Karpas-422 (cell line): Measurements from ENCODE around the gene TRAPPC2L. TPM values are rescaled to one million over a fixed set of nuclear protein-coding genes. Genes with fewer than 3 reads are reported as not detected.

Experiments
- DNase-seq: peaks from one replicate; pipeline ENCODE4 v3.0.0-alpha.2; 2015
- H2AFZ ChIP-seq: fragments of 200-600 bp; sonication (generic); 2 replicates; pipeline ENCODE4 v1.6.1; 2014; ENCODE audit warnings: antibody characterized with exemption, low read length, mixed read lengths
- H3K27ac ChIP-seq: fragments of 200-600 bp; sonication (generic); 2 replicates; pipeline ENCODE4 v1.5.1; 2014; ENCODE audit warnings: mild to moderate bottlenecking, low read length, moderate library complexity
- H3K27me3 ChIP-seq: fragments of 200-600 bp; sonication (generic); 2 replicates; pipeline ENCODE4 v1.6.1; 2014; ENCODE audit warnings: low read length, mixed read lengths
- H3K36me3 ChIP-seq: fragments of 200-600 bp; sonication (generic); 2 replicates; pipeline ENCODE4 v1.6.1; 2014; ENCODE audit warnings: low read length, mixed read lengths; ENCODE audit not compliant: insufficient read depth
- H3K4me1 ChIP-seq: fragments of 200-600 bp; sonication (generic); 2 replicates; pipeline ENCODE4 v1.6.1; 2014; ENCODE audit warnings: mild to moderate bottlenecking, low read length, mixed read lengths
- H3K4me2 ChIP-seq: fragments of 200-600 bp; sonication (generic); 2 replicates; pipeline ENCODE4 v1.6.1; 2014; ENCODE audit warnings: low read length, low read depth, mild to moderate bottlenecking; ENCODE audit not compliant: poor library complexity, severe bottlenecking
- H3K4me3 ChIP-seq: fragments of 200-600 bp; sonication (generic); 2 replicates; pipeline ENCODE4 v1.5.1; 2014; ENCODE audit warnings: mild to moderate bottlenecking, antibody characterized with exemption, low read length, mixed read lengths
- H3K79me2 ChIP-seq: fragments of 200-600 bp; sonication (generic); 2 replicates; pipeline ENCODE4 v1.6.1; 2014; ENCODE audit warnings: mild to moderate bottlenecking, low read length, mixed read lengths
- H3K9ac ChIP-seq: fragments of 200-600 bp; sonication (generic); 2 replicates; pipeline ENCODE4 v1.6.0; 2014; ENCODE audit warnings: low read length
- H3K9me2 ChIP-seq: fragments of 200-600 bp; sonication (generic), shearing (Covaris generic); replicated peaks from 2 replicates; pipeline ENCODE4 v1.6.0; 2014; ENCODE audit warnings: mild to moderate bottlenecking, low read length, moderate library complexity; ENCODE audit not compliant: insufficient read depth
- H3K9me3 ChIP-seq: fragments of 300-700, 200-600 bp; sonication (generic); 2 replicates; pipeline ENCODE4 v1.6.1; 2014; ENCODE audit warnings: low read length, mixed read lengths
- H4K20me1 ChIP-seq: fragments of 200-600 bp; sonication (generic); 2 replicates; pipeline ENCODE4 v1.6.1; 2014; ENCODE audit warnings: mild to moderate bottlenecking, antibody characterized with exemption, low read length, low read depth; ENCODE audit not compliant: insufficient read depth
- total RNA-seq: library from RNA; depleted of rRNA; stranded (reverse); fragments of >200 nt; shearing (Covaris generic); gene quantifications from 2 replicates; pipeline ENCODE4 v1.2.3, GENCODE V29; 2014; ENCODE audit warnings: low replicate concordance; rRNA removed

The TRAPPC2L gene, protein sequence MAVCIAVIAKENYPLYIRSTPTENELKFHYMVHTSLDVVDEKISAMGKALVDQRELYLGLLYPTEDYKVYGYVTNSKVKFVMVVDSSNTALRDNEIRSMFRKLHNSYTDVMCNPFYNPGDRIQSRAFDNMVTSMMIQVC
- total RNA-seq, result 58.0 and 84.6 TPM in 2 replicates

DNA sequence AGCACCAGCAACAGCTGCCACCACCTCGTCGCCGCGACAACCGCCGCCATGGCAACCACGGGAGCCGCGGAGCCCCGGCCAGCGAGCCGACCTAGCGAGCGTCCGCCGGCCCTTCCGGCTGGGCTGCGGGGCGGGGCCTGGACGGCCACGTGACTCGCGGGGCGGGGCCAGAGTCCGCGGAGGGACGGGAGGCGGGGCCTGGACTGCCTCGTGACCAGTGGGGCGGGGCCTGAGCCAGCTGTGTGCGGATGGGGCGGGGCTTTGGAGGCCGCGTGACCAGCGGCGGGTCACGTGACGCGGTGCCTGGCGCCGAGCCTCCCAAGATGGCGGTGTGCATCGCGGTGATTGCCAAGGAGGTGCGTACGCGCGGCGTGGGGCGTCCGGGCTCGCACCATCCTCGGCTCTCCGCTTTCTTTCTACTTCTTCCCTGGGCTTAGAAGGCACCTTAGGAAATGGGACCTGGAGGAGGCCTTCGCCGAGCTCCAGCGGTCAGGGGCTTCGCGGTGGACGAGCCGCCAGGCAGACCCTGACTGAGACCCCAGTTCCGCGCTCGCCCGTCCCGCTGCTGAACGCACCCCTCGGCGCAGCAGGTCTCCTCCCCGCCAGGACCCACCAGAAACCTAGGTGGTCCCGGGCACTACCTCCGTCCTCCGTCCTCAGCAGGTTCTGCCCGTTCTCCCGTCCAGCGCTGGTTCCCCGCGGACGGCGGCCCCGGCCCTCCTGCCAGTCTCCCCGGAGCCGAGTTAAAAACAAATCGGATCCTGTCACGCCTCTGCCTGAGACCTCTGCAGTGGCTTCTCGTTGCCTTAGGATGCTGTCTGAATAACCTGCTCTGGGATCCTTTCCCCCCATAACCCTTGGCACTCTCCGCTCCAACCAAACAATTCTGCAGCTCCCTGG, at the start of gene TRAPPC2L, which contains the start of gene GALNS:
TRAPPC2L (plus strand) TSS at position 300 of the 900 bp plus-strand sequence; CDS start at position 324, 24 bp downstream.
GALNS (minus strand) TSS at position 120 of the 900 bp plus-strand sequence; CDS start at position 50, 70 bp downstream.
- H2AFZ ChIP-seq, result peak within 1 kb of the TSS; percentile 74; the same call in 1 of the 2 replicates
- H3K4me1 ChIP-seq, result peaks cover 22% of the 10 kb centered on the region
- peak within 1 kb of the TSS; percentile 83 for H3K9ac ChIP-seq
- H3K27ac ChIP-seq, result no peak within 1 kb of the TSS
- peaks cover 5% of the 10 kb centered on the region; the same call in 1 of the 2 replicates for H4K20me1 ChIP-seq
- DNase-seq, result peak; percentile 99
- peaks cover 29% of the 10 kb centered on the region for H3K79me2 ChIP-seq
- H3K36me3 ChIP-seq, result no peaks in the 10 kb centered on the region
- no peaks in the 10 kb centered on the region for H3K9me3 ChIP-seq
- no peaks in the 10 kb centered on the region for H3K27me3 ChIP-seq
- peak within 1 kb of the TSS; percentile 97 for H3K4me2 ChIP-seq
- no peaks in the 10 kb centered on the region for H3K9me2 ChIP-seq
- peak within 1 kb of the TSS; percentile 97 for H3K4me3 ChIP-seq

DNA sequence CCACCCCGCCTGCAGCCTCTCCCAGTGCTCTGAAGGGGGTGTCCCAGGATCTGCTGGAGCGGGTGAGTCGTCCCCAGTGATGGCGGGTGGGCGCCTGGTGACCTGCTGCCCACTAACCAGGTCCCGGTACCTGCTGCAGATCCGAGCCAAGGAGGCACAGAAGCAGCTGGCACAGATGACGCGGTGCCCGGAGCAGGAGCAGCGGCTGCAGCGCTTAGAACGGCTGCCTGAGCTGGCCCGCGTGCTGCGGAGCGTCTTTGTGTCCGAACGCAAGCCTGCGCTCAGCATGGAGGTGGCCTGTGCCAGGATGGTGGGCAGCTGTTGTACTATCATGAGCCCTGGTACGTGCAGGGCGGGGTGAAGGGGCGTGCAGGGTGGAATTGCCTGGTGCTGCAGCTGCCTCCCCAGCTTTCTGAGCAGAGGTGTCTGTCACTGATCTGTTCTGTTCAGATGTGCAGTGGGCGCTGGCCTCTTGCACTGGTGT, 49.7 kb upstream of the TRAPPC2L start:
- Histone ChIP-seq H2AFZ (no peak overlapping the region), H3K27ac (no peak overlapping the region), H3K4me3 (no peak overlapping the region), H3K4me2 (no peak overlapping the region), H3K9ac (no peak overlapping the region), H4K20me1 (peaks cover 35% of the 10 kb centered on the region; the same call in 1 of the 2 replicates), H3K9me3 (peaks cover 3% of the 10 kb centered on the region; the same call in 1 of the 2 replicates), H3K79me2 (peaks cover 38% of the 10 kb centered on the region), H3K4me1 (peaks cover 49% of the 10 kb centered on the region), H3K27me3 (no peaks in the 10 kb centered on the region), H3K36me3 (peaks cover 22% of the 10 kb centered on the region; the same call in 1 of the 2 replicates), H3K9me2 (no peaks in the 10 kb centered on the region)
- peak; percentile 49 for DNase-seq

DNA sequence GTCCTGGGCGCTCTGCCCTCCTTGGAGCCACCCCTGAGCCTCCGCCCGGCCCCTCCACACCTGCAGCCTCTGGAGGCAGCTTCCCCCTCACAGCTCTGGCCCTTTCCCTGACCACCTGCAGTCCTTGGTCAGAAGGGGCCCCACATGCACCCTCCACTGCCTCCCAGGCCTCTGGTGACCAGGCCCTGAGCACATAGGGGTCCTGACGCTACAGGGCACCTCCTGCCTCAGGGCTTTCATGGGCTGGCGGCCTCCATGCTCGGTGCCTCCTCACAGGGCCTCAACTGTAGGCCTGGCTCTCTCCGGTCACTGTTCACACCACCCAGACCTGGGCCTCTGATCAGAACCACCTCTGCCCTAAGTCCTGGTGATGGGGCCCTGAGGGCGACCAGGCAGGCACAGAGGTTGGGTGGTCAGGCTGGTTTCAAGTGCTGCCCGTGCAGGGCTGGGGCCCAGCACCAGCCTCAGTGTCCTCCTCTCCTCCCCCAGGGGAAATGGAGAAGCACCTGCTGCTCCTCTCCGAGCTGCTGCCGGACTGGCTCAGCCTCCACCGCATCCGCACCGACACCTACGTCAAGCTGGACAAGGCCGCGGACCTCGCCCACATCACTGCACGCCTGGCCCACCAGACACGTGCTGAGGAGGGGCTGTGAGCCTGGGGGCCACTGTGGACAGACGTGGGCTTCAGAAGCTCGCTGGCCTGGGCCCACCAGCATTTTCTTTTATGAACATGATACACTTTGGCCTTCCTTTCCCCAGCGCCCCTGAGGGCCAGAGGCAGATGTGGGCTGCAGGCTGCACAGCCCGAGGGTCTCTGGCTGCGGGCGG, 49.1 kb upstream of the TRAPPC2L start:
- Histone ChIP-seq H3K27me3 (no peaks in the 10 kb centered on the region), H3K4me1 (peaks cover 43% of the 10 kb centered on the region), H3K36me3 (peaks cover 22% of the 10 kb centered on the region; the same call in 1 of the 2 replicates), H3K79me2 (peaks cover 38% of the 10 kb centered on the region), H3K4me2 (no peak overlapping the region), H3K27ac (no peak overlapping the region), H3K9me3 (peaks cover 3% of the 10 kb centered on the region), H4K20me1 (peaks cover 38% of the 10 kb centered on the region; the same call in 1 of the 2 replicates), H3K4me3 (no peak overlapping the region), H3K9me2 (no peaks in the 10 kb centered on the region), H3K9ac (no peak overlapping the region), H2AFZ (no peak overlapping the region)
- peak; percentile 49 for DNase-seq

DNA sequence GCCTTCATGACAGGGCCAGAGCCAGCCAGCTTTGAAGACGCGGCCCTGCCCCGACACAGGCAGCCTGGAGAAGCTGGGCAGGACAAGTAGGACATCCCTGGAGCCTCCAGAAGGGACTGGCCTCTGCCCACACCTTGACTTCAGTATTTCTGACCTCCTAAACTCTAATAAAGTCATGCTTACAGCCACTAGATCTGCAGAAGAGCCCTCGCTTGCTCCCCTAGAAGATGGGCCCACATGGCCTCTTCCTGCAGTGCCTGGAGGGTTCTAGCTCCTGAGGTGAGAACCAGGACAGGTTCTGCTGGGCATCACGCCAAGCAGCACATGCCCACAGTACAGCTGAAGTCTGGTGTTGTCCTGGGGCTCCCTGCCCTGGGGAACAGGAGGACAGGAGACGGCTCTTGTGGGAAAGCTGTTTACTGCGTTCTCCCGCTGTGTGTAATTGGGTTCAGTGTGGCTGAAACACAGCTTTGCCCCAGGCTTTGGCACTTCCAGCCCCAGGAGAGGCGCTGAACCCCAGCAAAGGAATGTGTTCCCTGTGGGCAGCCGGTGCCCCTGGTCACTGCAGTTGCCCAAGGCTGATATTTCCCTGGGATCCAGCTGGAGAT, 47.8 kb upstream of the TRAPPC2L start:
- Histone ChIP-seq H3K79me2 (peaks cover 34% of the 10 kb centered on the region), H3K9ac (peak overlapping the region; percentile 88), H3K4me3 (peak overlapping the region; percentile 88; the same call in 1 of the 2 replicates), H2AFZ (no peak overlapping the region), H3K27ac (no peak overlapping the region), H3K9me2 (no peaks in the 10 kb centered on the region), H3K36me3 (peaks cover 22% of the 10 kb centered on the region; the same call in 1 of the 2 replicates), H3K4me2 (peak overlapping the region; percentile 79), H3K4me1 (peaks cover 37% of the 10 kb centered on the region), H3K27me3 (no peaks in the 10 kb centered on the region), H4K20me1 (peaks cover 43% of the 10 kb centered on the region; the same call in 1 of the 2 replicates), H3K9me3 (peaks cover 3% of the 10 kb centered on the region)
- peak; percentile 60 for DNase-seq

DNA sequence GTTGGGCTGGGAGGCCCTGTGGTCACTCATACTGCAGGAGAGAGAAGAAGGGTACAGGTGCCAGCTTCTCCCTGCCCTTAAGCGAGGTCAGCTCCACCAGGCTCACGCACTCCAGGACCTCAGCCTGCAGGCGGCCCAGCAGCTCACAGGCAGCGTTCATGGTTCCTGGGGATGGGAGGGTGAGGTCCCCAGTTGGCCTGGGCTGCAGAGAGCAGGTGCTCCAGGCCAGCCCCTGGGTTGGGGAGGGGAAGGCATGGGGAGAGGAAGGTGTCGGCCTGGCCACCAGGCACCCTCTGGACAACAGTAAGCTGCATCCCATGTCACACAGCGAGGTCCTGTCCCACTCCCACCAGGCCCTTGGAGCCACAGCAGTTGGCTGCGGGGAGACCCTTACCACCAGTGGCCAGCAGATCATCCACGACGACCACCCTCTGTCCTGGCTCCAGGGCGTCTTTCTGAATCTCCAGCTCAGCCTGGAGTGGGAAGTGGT, 47.2 kb upstream of the TRAPPC2L start:
- peaks cover 22% of the 10 kb centered on the region; the same call in 1 of the 2 replicates for H3K36me3 ChIP-seq
- H3K9ac ChIP-seq, result peak overlapping the region; percentile 88
- no peak overlapping the region for H2AFZ ChIP-seq
- peak; percentile 68 for DNase-seq
- H3K79me2 ChIP-seq, result peaks cover 28% of the 10 kb centered on the region
- H4K20me1 ChIP-seq, result peaks cover 37% of the 10 kb centered on the region; the same call in 1 of the 2 replicates
- peaks cover 34% of the 10 kb centered on the region for H3K4me1 ChIP-seq
- peaks cover 3% of the 10 kb centered on the region for H3K9me3 ChIP-seq
- peak overlapping the region; percentile 79 for H3K4me2 ChIP-seq
- H3K9me2 ChIP-seq, result no peaks in the 10 kb centered on the region
- no peaks in the 10 kb centered on the region for H3K27me3 ChIP-seq
- peak overlapping the region; percentile 79 for H3K27ac ChIP-seq
- peak overlapping the region; percentile 88 for H3K4me3 ChIP-seq

DNA sequence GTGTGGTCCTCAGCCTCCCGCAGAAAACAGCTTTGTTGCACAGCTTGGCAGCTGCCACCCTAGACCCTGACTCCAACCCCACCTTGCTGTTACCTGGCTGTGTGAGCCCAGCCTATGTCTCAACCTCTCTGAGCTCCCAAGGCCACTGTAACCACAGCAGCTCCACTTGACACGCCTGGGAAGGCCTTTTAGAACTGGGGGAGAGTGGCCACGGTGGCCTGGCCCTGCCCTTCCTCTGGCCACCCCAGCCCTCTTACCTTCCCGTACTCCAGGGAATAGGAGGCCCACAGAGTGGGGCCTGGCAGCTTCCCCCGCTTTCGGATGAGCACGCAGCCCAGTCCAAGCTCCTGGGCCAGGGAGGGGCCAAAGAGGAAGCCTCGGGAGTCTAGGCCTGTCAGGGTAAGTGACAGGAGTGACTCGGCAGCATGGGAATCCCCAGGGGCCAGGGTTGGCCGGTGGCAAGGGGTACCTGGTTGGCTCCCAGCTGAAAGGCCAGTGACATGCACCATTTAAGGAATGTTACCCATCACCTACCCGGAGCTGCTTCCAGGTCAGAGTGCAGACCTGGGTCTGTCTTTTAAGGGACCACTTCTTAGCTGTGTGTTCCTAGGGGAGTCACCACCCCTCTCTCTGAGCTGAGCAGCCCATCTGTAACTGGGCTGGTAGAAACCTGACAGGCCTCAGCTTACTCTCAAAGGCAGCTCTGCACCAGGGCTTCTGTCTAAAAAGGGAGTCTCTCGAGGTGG, 46.6 kb upstream of the TRAPPC2L start:
- peaks cover 22% of the 10 kb centered on the region for H3K79me2 ChIP-seq

More for the DNA sequence above, 46.6 kb upstream of the TRAPPC2L start:
- Histone ChIP-seq H3K4me3 (peak overlapping the region; percentile 88), H3K27ac (peak overlapping the region; percentile 79), H2AFZ (no peak overlapping the region), H3K36me3 (peaks cover 22% of the 10 kb centered on the region; the same call in 1 of the 2 replicates), H3K9me2 (no peaks in the 10 kb centered on the region), H4K20me1 (peaks cover 32% of the 10 kb centered on the region; the same call in 1 of the 2 replicates), H3K9me3 (peaks cover 3% of the 10 kb centered on the region), H3K27me3 (no peaks in the 10 kb centered on the region), H3K4me1 (peaks cover 28% of the 10 kb centered on the region), H3K9ac (peak overlapping the region; percentile 88), H3K4me2 (peak overlapping the region; percentile 79)
- peak; percentile 79 for DNase-seq
